HG03066 (cell line): ENCODE data around the gene C1D.

Experiments
- ATAC-seq: cut with Tn5 transposase; IDR thresholded peaks from one replicate; pipeline ENCODE4 v1.9.1; 2021; ENCODE audit warnings: low read depth; ENCODE audit not compliant: unreplicated experiment

C1D gene

GRCh38 chr2:68059784-68060525 lies 2.8 kb downstream of the C1D start:
- no peak for ATAC-seq

- ATAC-seq: no peak
Measured at GRCh38 chr2:68057658-68058396, 5.0 kb downstream of the C1D start.

- ATAC-seq: no peak
Measured at GRCh38 chr2:68052717-68053422, 9.9 kb downstream of the C1D start.

- ATAC-seq: no peak
Measured at GRCh38 chr2:68050353-68050752, 12.5 kb downstream of the C1D start.

- no peak for ATAC-seq
Measured at GRCh38 chr2:68046642-68047240, 16.1 kb downstream of the C1D start.

GRCh38 chr2:68046224-68046623 lies 16.6 kb downstream of the C1D start:
- no peak for ATAC-seq

GRCh38 chr2:68045342-68045741 lies 17.5 kb downstream of the C1D start:
- ATAC-seq: no peak

GRCh38 chr2:68044099-68044498 lies 18.7 kb downstream of the C1D start:
- no peak for ATAC-seq

- no peak for ATAC-seq
Measured at GRCh38 chr2:68043695-68044094, 19.1 kb downstream of the C1D start.

GRCh38 chr2:68043032-68043431 lies 19.8 kb downstream of the C1D start:
- ATAC-seq: no peak

- no peak for ATAC-seq
Measured at GRCh38 chr2:68041704-68042245, 21.0 kb downstream of the C1D start.

- ATAC-seq: no peak
Measured at GRCh38 chr2:68040078-68040477, 22.7 kb downstream of the C1D start.

- no peak for ATAC-seq
Measured at GRCh38 chr2:68039317-68039716, 23.5 kb downstream of the C1D start.

- no peak for ATAC-seq
Measured at GRCh38 chr2:68032702-68033101, 30.1 kb downstream of the C1D start.

GRCh38 chr2:68031542-68032160 lies 31.2 kb downstream of the C1D start:
- ATAC-seq: no peak

GRCh38 chr2:68031043-68031442 lies 31.8 kb downstream of the C1D start:
- no peak for ATAC-seq

GRCh38 chr2:68030529-68030928 lies 32.3 kb downstream of the C1D start:
- no peak for ATAC-seq

GRCh38 chr2:68027959-68028358 lies 34.8 kb downstream of the C1D start:
- ATAC-seq: no peak

GRCh38 chr2:68024450-68024849 lies 38.4 kb downstream of the C1D start:
- no peak for ATAC-seq

- no peak for ATAC-seq
Measured at GRCh38 chr2:68023904-68024303, 38.9 kb downstream of the C1D start.
